T-helper 2 cell treated with Interferon-gamma antibody and Interleukin-4, amounts not matched to agents 100 ng/mL and 5 ng/mL, for 36 hours (primary cell): ENCODE measurements around the gene CYP2F1. TPM values are rescaled to one million over a fixed set of nuclear protein-coding genes. Genes with fewer than 3 reads are reported as not detected.

Experiments
- intact Hi-C: fragments of 100-400 bp; cut with micrococcal nuclease; formaldehyde crosslinking; loops from one replicate; pipeline ENCODE4 v1.15.1; 2023
- total RNA-seq: library from RNA; stranded (reverse); gene quantifications from 2 replicates; pipeline ENCODE4 v1.2.3, GENCODE V29; 2022

The CYP2F1 gene
- total RNA-seq, 1 donor from 2014 or later = not detected

DNA sequence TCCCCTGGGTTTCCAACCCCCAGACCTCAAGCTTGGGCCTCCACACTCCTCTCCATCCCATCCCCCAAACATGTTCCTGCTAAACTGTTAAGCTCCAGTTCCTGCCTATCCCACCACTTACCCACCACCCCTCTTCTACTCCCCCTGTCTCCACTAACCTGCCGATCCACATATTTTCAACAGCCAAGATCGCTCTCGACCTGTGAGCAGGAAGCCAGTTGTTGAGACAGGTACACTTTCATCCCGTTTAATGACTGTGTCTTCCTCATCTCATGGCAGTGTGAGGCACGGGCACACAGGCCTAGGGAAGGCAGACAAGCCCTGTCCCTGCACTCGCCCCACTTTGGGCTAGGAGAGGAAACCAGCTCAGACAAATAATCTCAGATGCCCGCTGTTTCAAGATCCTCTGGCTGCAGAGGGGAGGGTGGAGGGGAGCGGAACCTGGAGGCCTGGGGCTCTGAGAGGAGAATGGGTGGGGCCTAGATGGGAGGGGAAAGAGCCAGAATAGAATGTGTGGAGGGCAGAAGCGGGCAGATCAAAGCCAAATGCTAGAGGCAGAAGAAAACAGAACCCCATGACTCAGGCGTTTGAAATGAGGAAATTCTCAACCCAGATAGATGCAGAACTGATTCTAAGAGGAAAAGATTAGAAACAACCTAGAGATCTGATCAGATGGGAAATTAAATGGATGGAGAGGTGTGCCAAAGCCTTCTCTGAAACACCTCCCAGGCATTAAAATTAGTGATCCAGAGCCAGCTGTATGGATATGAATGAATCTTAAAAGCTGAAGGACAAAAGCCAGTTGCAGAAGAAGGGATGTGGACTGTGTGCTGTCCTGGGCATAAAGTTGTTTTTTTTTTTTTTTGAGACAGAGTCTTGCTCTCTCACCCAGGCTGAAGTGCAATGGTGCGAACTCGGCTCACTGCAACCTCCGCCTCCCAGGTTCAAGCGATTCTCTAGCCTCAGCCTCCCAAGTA is 61.9 kb downstream of the CYP2F1 start:
- intact Hi-C loops = no loop called here

Other genes with a start within 250 kb of the CYP2F1 start
- gene CYP2A7, start 232.2 kb upstream of the CYP2F1 start, total RNA-seq = not detected in 2 replicates
- not detected in 2 replicates for gene CYP2B6, start 123.2 kb upstream of the CYP2F1 start, total RNA-seq
- not detected in 2 replicates for gene CYP2A13, start 26.0 kb upstream of the CYP2F1 start, total RNA-seq
- gene CYP2S1, start 78.8 kb downstream of the CYP2F1 start, total RNA-seq = 0.23 and 0.41 TPM in 2 replicates
- gene AXL, start 104.8 kb downstream of the CYP2F1 start, total RNA-seq = not detected in 2 replicates
- 331 and 349 TPM in 2 replicates for gene HNRNPUL1, start 149.9 kb downstream of the CYP2F1 start, total RNA-seq
- 51.7 and 55.9 TPM in 2 replicates for gene CCDC97, start 195.7 kb downstream of the CYP2F1 start, total RNA-seq
- 179 and 181 TPM in 2 replicates for gene TGFB1, start 239.5 kb downstream of the CYP2F1 start, total RNA-seq
- gene B9D2, start 249.7 kb downstream of the CYP2F1 start, total RNA-seq = 11.5 TPM in 2 replicates